ENCODE measurements around the gene RLN3. TPM values are rescaled to one million over a fixed set of nuclear protein-coding genes. Genes with fewer than 3 reads are reported as not detected.
A peak's percentile ranks its signal among the peaks of the same experiment; 100 is the strongest.
"Not testable (repeated sequence)": the region's sequence is repeated elsewhere in the genome, so short reads cannot be mapped to it uniquely, and the experiment has no call there.

RLN3 gene
- total and polyA plus RNA-seq, 4 donors, result not detected

DNA sequence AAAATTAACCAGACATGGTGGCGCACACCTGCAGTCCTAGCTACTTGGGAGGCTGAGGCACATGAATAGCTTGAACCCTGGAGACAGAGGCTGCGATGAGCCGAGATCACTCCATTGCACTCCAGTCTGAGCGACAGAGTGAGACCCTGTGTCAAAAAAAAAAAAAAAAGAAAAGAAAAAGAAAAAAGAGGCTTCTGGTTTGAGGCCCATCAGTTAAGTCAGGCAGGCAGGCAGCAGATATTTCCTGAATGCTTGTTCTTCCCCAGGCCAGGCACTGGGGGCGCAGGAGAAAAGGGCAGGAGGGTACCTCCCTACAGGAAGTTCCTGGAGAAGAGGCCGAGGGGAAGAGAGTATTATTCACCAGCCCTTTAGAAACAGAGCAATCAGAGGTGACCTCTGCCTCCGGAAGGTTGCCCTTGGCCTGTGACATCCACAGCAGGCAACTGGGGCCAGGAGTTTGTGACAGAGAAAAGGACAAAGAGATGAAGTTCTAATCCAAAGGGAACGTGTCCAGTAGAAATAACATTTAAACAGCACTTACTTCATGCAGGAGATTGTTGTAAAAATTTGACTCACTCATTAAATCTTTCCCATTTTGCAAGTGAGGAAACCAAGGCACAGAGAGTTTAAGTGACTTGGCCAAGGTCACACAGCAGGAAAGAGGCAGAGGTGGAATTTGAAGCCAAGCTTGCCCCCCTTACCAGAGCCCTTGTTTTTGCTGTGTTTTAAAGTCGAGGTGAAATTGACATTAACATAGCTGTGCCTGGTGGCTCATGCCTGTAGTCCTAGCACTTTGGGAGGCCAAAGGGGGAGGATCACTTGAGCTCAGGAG, 4.3 kb upstream of the RLN3 start:
- H3K27ac ChIP-seq (ENCODE audit: low read depth in 1 of 2, low read length in 2 of 2), result peak overlapping the region in 1 of 2 donors; percentile 9
- WGBS, result 53% methylated on average over 9 of the region's 9 CpGs

DNA sequence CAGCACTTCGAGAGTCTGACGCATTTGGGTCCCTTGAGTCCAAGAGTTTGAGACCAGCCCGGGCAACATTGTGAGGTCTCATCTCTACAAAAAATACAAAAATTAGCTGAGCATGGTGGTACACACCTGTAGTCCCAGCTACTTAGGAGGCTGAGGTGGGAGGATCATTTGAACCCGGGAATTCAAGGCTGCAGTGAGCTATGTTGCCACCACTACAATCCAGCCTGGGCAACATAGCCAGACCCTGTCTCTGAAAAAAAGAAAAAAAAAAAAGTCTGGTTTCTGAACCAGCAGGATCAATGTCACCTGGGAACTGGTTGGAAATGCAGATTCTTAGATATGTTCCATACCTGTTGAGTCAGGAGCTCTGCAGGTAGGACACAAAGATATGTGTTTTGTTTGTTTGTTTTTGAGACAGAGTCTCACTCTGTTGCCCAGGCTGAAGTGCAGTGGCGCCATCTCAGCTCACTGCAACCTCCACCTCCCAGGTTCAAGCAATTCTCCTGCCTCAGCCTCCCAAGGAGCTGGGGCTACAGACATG, 1.2 kb upstream of the RLN3 start:
- H3K4me3 ChIP-seq (ENCODE audit: low read depth in 1 of 3, low read length in 3 of 3); H3K27ac ChIP-seq (ENCODE audit: low read depth in 1 of 2, low read length in 2 of 2); H3K9me3 ChIP-seq (ENCODE audit: control insufficient read depth in 4 of 4, low read length in 3 of 4); DNase-seq (ENCODE audit: low spot score); H3K36me3 ChIP-seq (ENCODE audit: control insufficient read depth in 4 of 4, insufficient read depth in 3 of 4, low read depth in 1 of 4, low read length in 3 of 4); H3K27me3 ChIP-seq (ENCODE audit: control insufficient read depth in 4 of 4, insufficient read depth in 4 of 4, low read length in 3 of 4); H3K4me1 ChIP-seq (ENCODE audit: control insufficient read depth in 4 of 4, insufficient read depth in 4 of 4, low read length in 3 of 4); H3K9ac ChIP-seq (ENCODE audit: low read depth in 1 of 2, low read length in 2 of 2): not testable (repeated sequence)
- WGBS, result 95% methylated on average over 5 of the region's 5 CpGs

More for the DNA sequence above, 4.3 kb upstream of the RLN3 start:
- Histone ChIP-seq H3K36me3 (ENCODE audit: control insufficient read depth in 4 of 4, insufficient read depth in 3 of 4, low read depth in 1 of 4, low read length in 3 of 4) (no peaks in the 10 kb centered on the region), H3K4me3 (ENCODE audit: low read depth in 1 of 3, low read length in 3 of 3) (no peak overlapping the region), H3K27me3 (ENCODE audit: control insufficient read depth in 4 of 4, insufficient read depth in 4 of 4, low read length in 3 of 4) (no peaks in the 10 kb centered on the region), H3K4me1 (ENCODE audit: control insufficient read depth in 4 of 4, insufficient read depth in 4 of 4, low read length in 3 of 4) (peaks cover 0 to 2% (median 0%) of the 10 kb centered on the region in 4 donors), H3K9me3 (ENCODE audit: control insufficient read depth in 4 of 4, low read length in 3 of 4) (no peaks in the 10 kb centered on the region), H3K9ac (ENCODE audit: low read depth in 1 of 2, low read length in 2 of 2) (no peak overlapping the region)
- peak; percentile 47 for DNase-seq (ENCODE audit: low spot score)
- TF ChIP-seq YY1 (IDR thresholded peaks at IDR 0.05) (peak; percentile 14), SP1 (IDR thresholded peaks at IDR 0.05) (peak; percentile 47), RXRA (IDR thresholded peaks at IDR 0.05) (peak; percentile 42 to 43), RAD21 (IDR thresholded peaks at IDR 0.05) (peak; percentile 51 to 60), GABPA (IDR thresholded peaks at IDR 0.05 in 1 of 2, conservative IDR thresholded peaks at IDR 0.05 in 1 of 2) (peak; percentile 14 to 54), NR2F2 (IDR thresholded peaks at IDR 0.05) (peak; percentile 99), TAF1 (conservative IDR thresholded peaks at IDR 0.05) (no peak), HNF4A (conservative IDR thresholded peaks at IDR 0.05) (peak in 1 of 2 donors; percentile 22)
- TF ChIP-seq, protein P1, sequence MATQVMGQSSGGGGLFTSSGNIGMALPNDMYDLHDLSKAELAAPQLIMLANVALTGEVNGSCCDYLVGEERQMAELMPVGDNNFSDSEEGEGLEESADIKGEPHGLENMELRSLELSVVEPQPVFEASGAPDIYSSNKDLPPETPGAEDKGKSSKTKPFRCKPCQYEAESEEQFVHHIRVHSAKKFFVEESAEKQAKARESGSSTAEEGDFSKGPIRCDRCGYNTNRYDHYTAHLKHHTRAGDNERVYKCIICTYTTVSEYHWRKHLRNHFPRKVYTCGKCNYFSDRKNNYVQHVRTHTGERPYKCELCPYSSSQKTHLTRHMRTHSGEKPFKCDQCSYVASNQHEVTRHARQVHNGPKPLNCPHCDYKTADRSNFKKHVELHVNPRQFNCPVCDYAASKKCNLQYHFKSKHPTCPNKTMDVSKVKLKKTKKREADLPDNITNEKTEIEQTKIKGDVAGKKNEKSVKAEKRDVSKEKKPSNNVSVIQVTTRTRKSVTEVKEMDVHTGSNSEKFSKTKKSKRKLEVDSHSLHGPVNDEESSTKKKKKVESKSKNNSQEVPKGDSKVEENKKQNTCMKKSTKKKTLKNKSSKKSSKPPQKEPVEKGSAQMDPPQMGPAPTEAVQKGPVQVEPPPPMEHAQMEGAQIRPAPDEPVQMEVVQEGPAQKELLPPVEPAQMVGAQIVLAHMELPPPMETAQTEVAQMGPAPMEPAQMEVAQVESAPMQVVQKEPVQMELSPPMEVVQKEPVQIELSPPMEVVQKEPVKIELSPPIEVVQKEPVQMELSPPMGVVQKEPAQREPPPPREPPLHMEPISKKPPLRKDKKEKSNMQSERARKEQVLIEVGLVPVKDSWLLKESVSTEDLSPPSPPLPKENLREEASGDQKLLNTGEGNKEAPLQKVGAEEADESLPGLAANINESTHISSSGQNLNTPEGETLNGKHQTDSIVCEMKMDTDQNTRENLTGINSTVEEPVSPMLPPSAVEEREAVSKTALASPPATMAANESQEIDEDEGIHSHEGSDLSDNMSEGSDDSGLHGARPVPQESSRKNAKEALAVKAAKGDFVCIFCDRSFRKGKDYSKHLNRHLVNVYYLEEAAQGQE (IDR thresholded peaks at IDR 0.05), result no peak
- TF ChIP-seq, protein P2, sequence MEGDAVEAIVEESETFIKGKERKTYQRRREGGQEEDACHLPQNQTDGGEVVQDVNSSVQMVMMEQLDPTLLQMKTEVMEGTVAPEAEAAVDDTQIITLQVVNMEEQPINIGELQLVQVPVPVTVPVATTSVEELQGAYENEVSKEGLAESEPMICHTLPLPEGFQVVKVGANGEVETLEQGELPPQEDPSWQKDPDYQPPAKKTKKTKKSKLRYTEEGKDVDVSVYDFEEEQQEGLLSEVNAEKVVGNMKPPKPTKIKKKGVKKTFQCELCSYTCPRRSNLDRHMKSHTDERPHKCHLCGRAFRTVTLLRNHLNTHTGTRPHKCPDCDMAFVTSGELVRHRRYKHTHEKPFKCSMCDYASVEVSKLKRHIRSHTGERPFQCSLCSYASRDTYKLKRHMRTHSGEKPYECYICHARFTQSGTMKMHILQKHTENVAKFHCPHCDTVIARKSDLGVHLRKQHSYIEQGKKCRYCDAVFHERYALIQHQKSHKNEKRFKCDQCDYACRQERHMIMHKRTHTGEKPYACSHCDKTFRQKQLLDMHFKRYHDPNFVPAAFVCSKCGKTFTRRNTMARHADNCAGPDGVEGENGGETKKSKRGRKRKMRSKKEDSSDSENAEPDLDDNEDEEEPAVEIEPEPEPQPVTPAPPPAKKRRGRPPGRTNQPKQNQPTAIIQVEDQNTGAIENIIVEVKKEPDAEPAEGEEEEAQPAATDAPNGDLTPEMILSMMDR (IDR thresholded peaks at IDR 0.05; ENCODE audit: low read depth, low read length, missing input control), result peak; percentile 42
- TF ChIP-seq, protein P3, sequence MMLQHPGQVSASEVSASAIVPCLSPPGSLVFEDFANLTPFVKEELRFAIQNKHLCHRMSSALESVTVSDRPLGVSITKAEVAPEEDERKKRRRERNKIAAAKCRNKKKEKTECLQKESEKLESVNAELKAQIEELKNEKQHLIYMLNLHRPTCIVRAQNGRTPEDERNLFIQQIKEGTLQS (IDR thresholded peaks at IDR 0.05), result no peak

All from liver (tissue), 9 donors.